WERI-Rb-1 (cell line): ENCODE data around the gene ETNPPL.
"Not testable (repeated sequence)": the region's sequence is repeated elsewhere in the genome, so short reads cannot be mapped to it uniquely, and the experiment has no call there.

ENCODE experiments used
- DNase-seq: peaks from one replicate; pipeline ENCODE4 v3.0.0-alpha.2; 2020
- H3K27ac ChIP-seq: fragments of 250-450 bp; sonication (Bioruptor Pico); 2 replicates; pipeline ENCODE4 v1.5.1; 2020; ENCODE audit warnings: mild to moderate bottlenecking, moderate library complexity
- H3K27me3 ChIP-seq: fragments of 250-450 bp; sonication (Bioruptor Pico); 2 replicates; pipeline ENCODE4 v1.5.1; 2021; ENCODE audit warnings: mild to moderate bottlenecking, low read depth, moderate library complexity; ENCODE audit not compliant: insufficient read depth, severe bottlenecking
- H3K36me3 ChIP-seq: fragments of 250-450 bp; sonication (Bioruptor Pico); 2 replicates; pipeline ENCODE4 v1.5.1; 2020; ENCODE audit warnings: mild to moderate bottlenecking, moderate library complexity
- H3K4me3 ChIP-seq: 2 replicates; pipeline ENCODE4 v1.5.1; 2011; ENCODE audit warnings: low read depth, mild to moderate bottlenecking, control low read depth, low read length
- H3K9me3 ChIP-seq: fragments of 250-450 bp; sonication (Bioruptor Pico); 2 replicates; pipeline ENCODE4 v1.5.1; 2021; ENCODE audit warnings: mild to moderate bottlenecking, moderate library complexity; ENCODE audit not compliant: severe bottlenecking
- TF ChIP-seq, protein P1 (sequence below): IDR thresholded peaks from 2 replicates; pipeline ENCODE4 v1.5.1; 2011; ENCODE audit warnings: low read depth, mild to moderate bottlenecking, control low read depth, inconsistent platforms, low read length

The ETNPPL gene

DNA sequence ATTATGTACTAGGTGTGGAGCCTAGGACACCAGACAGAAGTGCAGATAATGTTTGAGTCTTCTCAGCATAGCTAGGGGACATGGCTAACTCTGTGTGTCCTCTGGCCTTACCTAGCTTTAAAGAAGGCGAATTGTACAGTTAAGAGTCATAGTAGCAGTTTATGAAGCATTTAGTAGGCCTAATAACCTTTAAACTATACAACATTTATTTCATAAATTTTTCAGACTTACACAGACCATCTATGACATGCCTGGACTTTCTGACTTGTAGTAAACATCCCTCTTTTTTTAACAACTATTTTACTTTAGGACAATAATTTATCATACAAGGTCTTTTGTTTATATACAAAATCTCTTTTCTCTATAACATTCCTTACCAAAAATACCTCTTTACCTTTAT, 37.4 kb downstream of the ETNPPL start:
- H3K9me3 ChIP-seq, result peaks cover 33% of the 10 kb centered on the region
- DNase-seq, result no peak

DNA sequence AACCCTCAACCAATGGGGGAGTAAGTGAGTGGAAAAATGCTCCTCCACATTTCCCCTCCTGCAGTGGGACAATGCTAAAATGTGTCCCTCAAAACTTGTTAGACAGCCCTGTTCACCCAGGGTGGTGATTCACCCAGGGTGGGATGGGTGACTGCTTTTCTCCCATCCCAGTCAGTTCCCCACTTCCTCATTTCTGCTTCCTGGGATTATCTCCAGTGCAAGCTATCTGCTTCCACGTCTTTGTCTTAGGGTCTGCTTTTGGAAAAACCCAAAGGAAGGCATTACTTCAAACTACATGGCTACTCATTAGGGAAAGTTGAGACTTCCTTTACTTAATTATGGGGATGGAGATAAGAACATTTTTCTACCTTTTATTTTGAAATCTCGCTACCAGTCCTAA, 45.5 kb downstream of the ETNPPL start:
- Histone ChIP-seq H3K27me3 (peaks cover 2% of the 10 kb centered on the region), H3K36me3 (no peaks in the 10 kb centered on the region), H3K27ac (no peak overlapping the region), H3K9me3 (no peaks in the 10 kb centered on the region), H3K4me3 (no peak overlapping the region)
- DNase-seq, result no peak
- TF ChIP-seq, protein P1, sequence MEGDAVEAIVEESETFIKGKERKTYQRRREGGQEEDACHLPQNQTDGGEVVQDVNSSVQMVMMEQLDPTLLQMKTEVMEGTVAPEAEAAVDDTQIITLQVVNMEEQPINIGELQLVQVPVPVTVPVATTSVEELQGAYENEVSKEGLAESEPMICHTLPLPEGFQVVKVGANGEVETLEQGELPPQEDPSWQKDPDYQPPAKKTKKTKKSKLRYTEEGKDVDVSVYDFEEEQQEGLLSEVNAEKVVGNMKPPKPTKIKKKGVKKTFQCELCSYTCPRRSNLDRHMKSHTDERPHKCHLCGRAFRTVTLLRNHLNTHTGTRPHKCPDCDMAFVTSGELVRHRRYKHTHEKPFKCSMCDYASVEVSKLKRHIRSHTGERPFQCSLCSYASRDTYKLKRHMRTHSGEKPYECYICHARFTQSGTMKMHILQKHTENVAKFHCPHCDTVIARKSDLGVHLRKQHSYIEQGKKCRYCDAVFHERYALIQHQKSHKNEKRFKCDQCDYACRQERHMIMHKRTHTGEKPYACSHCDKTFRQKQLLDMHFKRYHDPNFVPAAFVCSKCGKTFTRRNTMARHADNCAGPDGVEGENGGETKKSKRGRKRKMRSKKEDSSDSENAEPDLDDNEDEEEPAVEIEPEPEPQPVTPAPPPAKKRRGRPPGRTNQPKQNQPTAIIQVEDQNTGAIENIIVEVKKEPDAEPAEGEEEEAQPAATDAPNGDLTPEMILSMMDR, result no peak

More for the DNA sequence above, 37.4 kb downstream of the ETNPPL start:
- no peaks in the 10 kb centered on the region for H3K27me3 ChIP-seq
- no peaks in the 10 kb centered on the region for H3K36me3 ChIP-seq
- no peak overlapping the region for H3K27ac ChIP-seq
- no peak overlapping the region for H3K4me3 ChIP-seq
- TF ChIP-seq, protein P1, result no peak

DNA sequence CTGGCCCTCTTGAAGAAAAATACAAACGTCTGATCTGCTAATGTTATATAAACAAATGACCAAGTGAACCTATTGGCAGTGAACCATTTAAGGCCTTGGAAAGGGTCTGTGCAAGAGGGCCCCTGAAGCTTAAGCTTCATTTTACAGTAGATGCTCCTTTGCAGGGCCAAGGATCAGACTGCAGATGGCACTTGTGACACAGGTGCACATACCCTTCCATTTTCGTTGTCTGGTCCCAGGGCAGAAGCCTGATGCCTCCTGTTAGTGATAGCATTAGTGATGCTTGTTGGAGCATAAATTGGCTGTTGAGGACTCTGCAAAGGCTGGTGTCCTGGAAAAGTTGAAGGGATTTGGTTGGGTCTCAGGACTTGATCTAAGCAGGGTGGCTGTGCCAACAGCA, 46.5 kb downstream of the ETNPPL start:
- Histone ChIP-seq H3K4me3 (no peak overlapping the region), H3K27me3 (peaks cover 2% of the 10 kb centered on the region), H3K9me3 (no peaks in the 10 kb centered on the region), H3K27ac (no peak overlapping the region), H3K36me3 (no peaks in the 10 kb centered on the region)
- TF ChIP-seq, protein P1, result no peak
- no peak for DNase-seq

- TF ChIP-seq, protein P1, result no peak
- no peak overlapping the region for H3K27ac ChIP-seq
- DNase-seq, result no peak
- H3K27me3 ChIP-seq, result peaks cover 2% of the 10 kb centered on the region
- no peak overlapping the region for H3K4me3 ChIP-seq
- H3K9me3 ChIP-seq, result no peaks in the 10 kb centered on the region
- H3K36me3 ChIP-seq, result no peaks in the 10 kb centered on the region
Observed at GRCh38 chr4:108714880-108715279, 48.0 kb downstream of the ETNPPL start.

- H3K27me3 ChIP-seq, result not testable (repeated sequence)
Observed at GRCh38 chr4:108710578-108710977, 52.3 kb downstream of the ETNPPL start.

GRCh38 chr4:108709722-108710121, 53.1 kb downstream of the ETNPPL start:
- Histone ChIP-seq H3K27me3 (peaks cover 2% of the 10 kb centered on the region), H3K36me3 (no peaks in the 10 kb centered on the region), H3K9me3 (no peaks in the 10 kb centered on the region), H3K4me3 (no peak overlapping the region), H3K27ac (no peak overlapping the region)
- no peak for DNase-seq
- TF ChIP-seq, protein P1, result no peak

More at GRCh38 chr4:108710578-108710977, 52.3 kb downstream of the ETNPPL start:
- not testable (repeated sequence) for H3K9me3 ChIP-seq, DNase-seq, H3K27ac ChIP-seq, H3K4me3 ChIP-seq, H3K36me3 ChIP-seq
